ENCODE measurements around the gene GSN. TPM values are rescaled to one million over a fixed set of nuclear protein-coding genes. Genes with fewer than 3 reads are reported as not detected.

GSN gene
- total RNA-seq, 1 donor from 2014 or later: 80.0 TPM

GRCh38 chr9:121336665-121337064, 68.7 kb downstream of the GSN start:
- Mint-ChIP-seq H3K9me3 (peaks cover 4% of the 10 kb centered on the region), H3K36me3 (peaks cover 10% of the 10 kb centered on the region), H3K27ac (no peak overlapping the region), H3K27me3 (no peaks in the 10 kb centered on the region), H3K4me3 (no peak overlapping the region), H3K4me1 (ENCODE audit: unreplicated experiment) (peaks cover 7% of the 10 kb centered on the region)
- DNase-seq (ENCODE audit: extremely low spot score, unreplicated experiment): no peak
- no peak for TF ChIP-seq CTCF (conservative IDR thresholded peaks at IDR 0.05)

GRCh38 chr9:121339437-121339836, 71.5 kb downstream of the GSN start:
- Mint-ChIP-seq H3K4me1 (ENCODE audit: unreplicated experiment) (peaks cover 4% of the 10 kb centered on the region), H3K9me3 (peaks cover 2% of the 10 kb centered on the region), H3K27me3 (no peaks in the 10 kb centered on the region), H3K4me3 (no peak overlapping the region), H3K27ac (no peak overlapping the region), H3K36me3 (peaks cover 2% of the 10 kb centered on the region)
- DNase-seq (ENCODE audit: extremely low spot score, unreplicated experiment): no peak
- no peak for TF ChIP-seq CTCF (conservative IDR thresholded peaks at IDR 0.05)

- no peak for TF ChIP-seq CTCF (conservative IDR thresholded peaks at IDR 0.05)
- no peak for DNase-seq (ENCODE audit: extremely low spot score, unreplicated experiment)
- Mint-ChIP-seq H3K36me3 (no peaks in the 10 kb centered on the region), H3K4me1 (ENCODE audit: unreplicated experiment) (no peaks in the 10 kb centered on the region), H3K27ac (no peak overlapping the region), H3K4me3 (no peak overlapping the region), H3K9me3 (no peaks in the 10 kb centered on the region), H3K27me3 (no peaks in the 10 kb centered on the region)
Observed at GRCh38 chr9:121340676-121341392, 72.9 kb downstream of the GSN start.

GRCh38 chr9:121344184-121344583, 76.2 kb downstream of the GSN start:
- H3K4me1 Mint-ChIP-seq (ENCODE audit: unreplicated experiment): no peaks in the 10 kb centered on the region
- no peaks in the 10 kb centered on the region for H3K36me3 Mint-ChIP-seq
- no peaks in the 10 kb centered on the region for H3K9me3 Mint-ChIP-seq
- H3K27me3 Mint-ChIP-seq: no peaks in the 10 kb centered on the region
- no peak for TF ChIP-seq CTCF (conservative IDR thresholded peaks at IDR 0.05)
- no peak for DNase-seq (ENCODE audit: extremely low spot score, unreplicated experiment)
- H3K27ac Mint-ChIP-seq: no peak overlapping the region
- no peak overlapping the region for H3K4me3 Mint-ChIP-seq

- H3K27ac Mint-ChIP-seq: no peak overlapping the region
Observed at GRCh38 chr9:121345070-121345469, 77.1 kb downstream of the GSN start.

More at GRCh38 chr9:121345070-121345469, 77.1 kb downstream of the GSN start:
- no peaks in the 10 kb centered on the region for H3K9me3 Mint-ChIP-seq
- H3K36me3 Mint-ChIP-seq: no peaks in the 10 kb centered on the region
- no peak for DNase-seq (ENCODE audit: extremely low spot score, unreplicated experiment)
- no peak overlapping the region for H3K4me3 Mint-ChIP-seq
- H3K27me3 Mint-ChIP-seq: no peaks in the 10 kb centered on the region
- peaks cover under 1% of the 10 kb centered on the region for H3K4me1 Mint-ChIP-seq (ENCODE audit: unreplicated experiment)
- no peak for TF ChIP-seq CTCF (conservative IDR thresholded peaks at IDR 0.05)

All from type B pancreatic cell (in vitro differentiated cells).